Limb (tissue), 2 donors: Measurements from ENCODE around the gene GRID1.

ENCODE experiments used
- DNase-seq, 2 donors: peaks; one replicate each; pipeline ENCODE4 v3.0.0-alpha.2; 2016; ENCODE audit errors: extremely low spot score in 2 of 2

GRID1 gene

GRCh38 chr10:85608706-85609105, 757.9 kb downstream of the GRID1 start:
- DNase-seq, result peak in 1 of 2 donors; percentile 12

GRCh38 chr10:85607043-85607695, 759.4 kb downstream of the GRID1 start:
- peak in 1 of 2 donors; percentile 14 for DNase-seq

DNA sequence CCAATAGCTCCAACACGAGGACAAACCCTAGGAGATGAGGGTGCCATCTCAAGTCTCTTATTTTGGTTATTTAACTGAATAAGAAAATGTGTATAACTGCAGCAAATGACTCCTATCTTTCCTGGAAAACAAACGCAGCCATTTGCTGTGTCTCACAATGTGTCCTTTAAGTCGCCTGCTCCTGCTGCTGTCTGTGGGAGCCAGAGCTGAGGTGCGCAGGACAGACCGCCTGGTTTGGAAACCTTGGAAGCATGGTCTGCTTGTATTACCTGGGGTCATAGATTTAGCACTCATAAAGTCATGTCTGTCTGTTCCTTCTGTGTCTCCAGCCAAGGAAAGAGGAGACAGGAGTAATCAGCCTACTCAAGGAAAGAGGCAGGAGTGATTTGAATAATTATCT, 760.2 kb downstream of the GRID1 start:
- peak in 1 of 2 donors; percentile 6 for DNase-seq

DNA sequence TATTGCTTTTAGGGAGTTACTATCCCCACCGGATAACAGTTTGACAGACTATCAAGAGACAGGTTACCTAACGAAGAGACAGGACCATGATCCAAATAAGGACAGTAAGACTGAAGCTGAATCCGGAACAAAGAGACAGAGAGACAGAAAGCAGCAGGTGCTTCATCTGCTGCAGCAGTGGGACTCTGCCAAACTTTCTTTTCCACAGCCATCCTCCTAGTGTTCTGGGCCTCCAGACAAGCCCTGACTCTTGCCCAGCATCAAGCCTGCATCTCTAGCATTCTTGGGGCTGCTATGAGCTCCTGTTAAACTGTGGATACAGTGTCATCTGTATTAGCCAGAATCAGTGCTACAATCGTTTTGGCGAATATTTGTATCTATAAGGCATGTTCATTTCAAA, 761.7 kb downstream of the GRID1 start:
- peak; percentile 6 to 9 for DNase-seq

DNA sequence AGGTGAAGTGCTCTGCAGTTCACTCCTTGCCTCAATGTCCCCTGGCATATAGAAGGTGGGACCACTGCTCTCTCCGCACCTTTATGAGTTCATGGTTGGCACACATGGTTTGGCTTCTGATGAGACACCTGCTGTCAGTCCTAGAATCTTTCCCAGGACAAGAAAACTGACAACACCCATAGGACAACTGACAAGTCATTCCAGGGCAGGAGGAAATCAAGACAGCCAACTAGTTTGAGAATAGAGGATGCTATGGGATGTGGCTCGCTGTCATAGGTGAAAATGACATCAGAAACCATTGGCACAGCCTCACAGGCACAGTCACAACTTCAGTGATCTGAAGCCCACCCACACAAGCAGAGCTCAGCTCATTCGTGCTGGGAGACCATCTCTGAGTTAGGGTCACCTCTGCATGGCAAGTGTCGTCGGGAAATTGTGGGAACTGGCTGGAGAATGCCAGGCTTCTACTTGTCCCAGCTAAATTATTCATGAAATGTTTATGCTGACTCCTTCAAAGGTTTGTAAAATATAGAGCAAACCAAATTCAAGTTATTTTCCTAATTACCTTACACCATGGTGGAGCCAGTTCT, 762.4 kb downstream of the GRID1 start:
- peak in 1 of 2 donors; percentile 10 for DNase-seq

- peak in 1 of 2 donors; percentile 7 for DNase-seq
Measured at GRCh38 chr10:85603151-85603940, 763.2 kb downstream of the GRID1 start.

DNA sequence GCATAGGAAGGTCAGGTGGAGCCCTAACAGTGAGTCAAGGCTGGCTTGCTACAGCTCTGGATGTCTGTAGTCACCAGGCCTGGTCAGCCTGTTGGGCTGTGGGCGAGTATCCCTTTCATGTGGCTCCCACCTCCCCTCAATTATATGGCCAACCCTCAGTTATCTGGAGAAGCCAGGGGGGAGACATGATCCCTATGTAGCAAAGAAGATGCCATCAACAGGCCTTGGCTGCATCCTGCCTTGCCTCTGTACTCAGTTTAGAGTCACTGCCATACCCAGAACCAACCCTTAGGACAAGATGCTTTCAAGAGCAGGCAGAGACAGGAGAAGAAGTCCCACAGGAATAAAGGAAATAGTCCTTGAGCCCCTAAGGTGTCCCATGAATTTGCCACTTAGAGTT, 763.9 kb downstream of the GRID1 start:
- DNase-seq, result no peak

DNA sequence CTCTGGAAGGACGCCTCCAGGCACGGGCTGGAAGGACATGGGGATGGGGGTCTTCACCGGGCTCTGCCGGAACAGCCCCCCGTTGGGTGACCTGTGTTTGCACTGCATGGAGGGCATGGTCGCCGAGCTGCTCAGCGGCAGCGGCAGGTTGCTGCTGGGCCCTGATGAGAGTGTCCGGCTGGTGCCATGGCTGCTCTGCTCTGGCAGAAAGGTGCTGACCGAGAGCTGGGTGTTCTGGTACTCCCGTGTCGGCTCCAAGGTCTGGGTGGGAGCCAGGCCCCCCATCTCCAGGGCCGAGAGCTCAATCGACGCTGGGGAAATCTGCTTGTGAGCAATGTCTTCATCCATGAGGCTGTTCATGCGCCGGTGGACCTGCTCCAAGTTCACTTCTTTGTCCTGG, 764.3 kb downstream of the GRID1 start:
- no peak for DNase-seq

DNA sequence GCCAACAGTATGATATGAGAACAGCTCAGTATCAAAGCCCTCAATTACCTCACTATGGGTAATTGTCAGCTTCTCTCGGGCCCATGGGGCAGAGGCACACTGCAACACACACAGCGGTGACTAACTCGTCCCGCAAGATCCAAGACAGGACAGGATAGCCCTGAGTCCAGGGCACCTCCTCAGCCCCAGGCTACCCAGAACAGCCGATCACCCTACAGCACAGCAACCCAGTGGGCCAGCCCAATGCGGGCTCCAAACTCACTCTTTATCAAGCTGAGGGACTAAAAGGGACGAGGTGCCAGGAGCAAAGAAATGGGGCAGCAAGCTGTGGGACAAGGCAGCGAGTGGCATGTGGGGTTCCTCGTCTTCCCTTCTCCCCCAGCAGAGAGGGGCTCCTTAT, 765.1 kb downstream of the GRID1 start:
- DNase-seq, result peak in 1 of 2 donors; percentile 5

- no peak for DNase-seq
Measured at GRCh38 chr10:85600744-85601081, 765.9 kb downstream of the GRID1 start.

DNA sequence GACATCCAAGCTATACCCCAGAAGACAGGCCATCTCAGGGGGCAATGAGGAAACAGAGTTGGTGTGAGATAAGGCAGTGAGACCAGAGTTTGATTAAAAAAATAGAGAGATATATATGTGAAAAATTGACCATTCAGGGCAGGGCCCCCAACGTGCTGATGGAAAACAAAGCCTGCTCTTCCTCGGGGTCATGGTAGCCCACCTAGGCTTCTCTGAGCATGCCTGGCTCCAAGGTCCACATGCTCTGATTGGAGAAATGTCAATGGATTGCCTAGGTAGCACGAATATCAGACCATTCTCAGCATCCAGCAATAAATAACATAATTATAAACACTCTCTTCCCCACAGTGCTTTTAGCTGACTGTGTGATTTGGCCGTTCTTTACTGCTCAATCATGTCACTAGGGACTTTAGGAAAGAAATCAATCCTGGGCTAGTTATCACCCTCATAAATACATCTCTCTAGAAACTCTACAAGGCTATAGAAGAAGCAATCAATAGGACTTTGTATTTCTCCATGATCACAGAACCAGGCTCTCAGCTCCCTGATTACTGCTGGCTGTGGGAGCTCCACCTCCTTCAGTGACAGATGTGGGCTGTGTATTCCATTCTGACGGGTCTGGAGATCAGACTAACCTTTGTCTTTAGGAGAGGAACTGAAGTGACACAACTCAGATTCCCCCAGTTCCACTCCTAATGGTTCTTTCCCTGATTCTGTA, 766.4 kb downstream of the GRID1 start:
- no peak for DNase-seq

DNA sequence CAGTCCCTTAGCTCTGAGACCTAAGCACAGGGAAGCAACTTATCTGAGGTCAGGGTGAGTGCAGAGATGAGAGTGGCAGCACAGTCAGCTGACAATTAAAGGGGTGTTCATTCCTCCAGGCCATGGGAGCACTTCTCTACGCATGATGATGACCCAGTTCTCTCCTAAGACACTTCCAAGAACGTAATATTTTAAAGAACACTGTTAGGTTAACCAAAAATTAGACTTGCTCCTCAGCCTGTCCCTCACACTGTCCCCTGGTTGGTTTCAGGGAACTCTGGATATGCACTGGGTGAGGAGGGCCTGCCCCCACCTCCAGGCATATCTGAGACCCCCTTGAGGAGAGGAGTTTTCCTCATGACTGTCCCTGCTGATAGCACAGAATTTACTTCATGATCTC, 767.5 kb downstream of the GRID1 start:
- no peak for DNase-seq

DNA sequence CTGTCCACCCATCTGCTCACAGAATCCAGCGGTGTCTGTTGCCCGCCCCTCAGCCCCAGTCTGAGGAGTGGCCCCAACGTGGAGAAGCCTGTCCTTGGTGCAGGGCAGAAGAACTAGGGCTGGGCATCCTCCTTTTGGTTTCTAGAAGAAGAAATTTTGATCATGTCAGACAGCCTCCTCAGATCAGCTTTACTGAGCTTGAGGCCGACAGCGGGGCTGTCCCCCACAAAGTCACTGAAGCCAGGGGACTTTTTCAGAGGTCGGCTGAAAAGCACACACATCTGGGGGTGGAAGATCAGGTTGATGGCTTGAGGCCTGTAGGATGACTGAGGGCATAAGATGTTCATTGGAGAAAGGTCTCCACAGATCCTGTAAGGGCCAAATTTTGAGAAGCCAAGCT, 767.9 kb downstream of the GRID1 start:
- DNase-seq, result no peak

- no peak for DNase-seq
Measured at GRCh38 chr10:85597006-85597405, 769.6 kb downstream of the GRID1 start.

GRCh38 chr10:85596389-85596788, 770.2 kb downstream of the GRID1 start:
- DNase-seq, result no peak

GRCh38 chr10:85594239-85594638, 772.4 kb downstream of the GRID1 start:
- no peak for DNase-seq

GRCh38 chr10:85593226-85593772, 773.3 kb downstream of the GRID1 start:
- no peak for DNase-seq

DNA sequence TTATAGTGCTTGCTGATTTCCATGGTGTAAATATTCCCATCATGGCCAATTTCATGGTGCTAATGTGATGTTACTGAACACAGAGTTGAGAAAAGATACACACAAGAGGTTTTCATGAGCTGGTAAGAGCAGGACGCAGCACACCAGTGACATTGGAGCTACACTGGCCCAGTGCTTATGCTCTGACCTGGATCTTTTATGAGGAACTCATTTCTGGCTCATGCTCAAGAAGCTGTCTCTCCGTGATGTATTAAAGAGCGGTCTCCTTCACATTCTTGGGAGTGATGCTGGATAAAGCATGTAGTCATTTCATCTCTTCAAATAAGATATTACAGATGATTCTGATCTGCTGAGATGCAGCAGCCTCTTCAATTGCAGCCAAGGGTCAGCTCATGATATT, 785.2 kb downstream of the GRID1 start:
- no peak for DNase-seq

DNA sequence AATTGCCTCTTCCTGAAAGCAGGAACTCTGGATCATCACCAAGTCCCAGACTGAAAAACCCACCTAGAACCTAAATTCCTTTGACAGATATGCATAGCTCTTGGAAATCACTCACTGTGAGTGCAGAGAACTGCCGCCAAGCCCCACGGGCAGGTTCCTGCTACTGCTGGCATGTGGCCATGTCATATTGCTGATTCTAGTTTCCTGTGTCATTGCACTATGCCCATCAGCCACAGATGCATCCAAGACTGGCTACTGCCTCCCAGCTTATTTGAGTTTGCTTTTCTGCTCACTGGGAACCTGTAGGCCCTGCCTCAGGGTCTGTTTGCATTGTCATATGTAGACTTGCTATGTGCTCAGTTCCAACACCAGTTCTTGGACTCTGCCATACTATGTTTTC, 786.0 kb downstream of the GRID1 start:
- no peak for DNase-seq

DNA sequence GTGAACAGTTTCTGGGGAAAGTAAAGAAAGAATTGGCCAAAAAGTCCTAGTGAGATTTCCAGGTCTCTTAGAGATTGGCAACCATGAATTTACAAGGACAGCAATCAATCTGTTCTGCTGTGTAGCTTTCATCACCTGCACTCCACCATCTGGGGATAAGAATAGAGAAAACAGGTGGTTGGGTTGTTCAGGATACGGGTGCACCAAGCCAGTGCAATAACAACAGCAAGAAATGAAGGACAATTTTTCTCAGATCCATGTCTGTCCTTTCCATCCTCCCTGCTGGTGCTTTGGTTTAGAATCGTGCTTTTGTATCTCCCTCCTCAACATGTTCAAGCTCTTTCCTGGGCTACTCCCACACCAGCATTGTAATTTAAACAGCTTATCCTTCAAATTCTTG, 787.7 kb downstream of the GRID1 start:
- no peak for DNase-seq

DNA sequence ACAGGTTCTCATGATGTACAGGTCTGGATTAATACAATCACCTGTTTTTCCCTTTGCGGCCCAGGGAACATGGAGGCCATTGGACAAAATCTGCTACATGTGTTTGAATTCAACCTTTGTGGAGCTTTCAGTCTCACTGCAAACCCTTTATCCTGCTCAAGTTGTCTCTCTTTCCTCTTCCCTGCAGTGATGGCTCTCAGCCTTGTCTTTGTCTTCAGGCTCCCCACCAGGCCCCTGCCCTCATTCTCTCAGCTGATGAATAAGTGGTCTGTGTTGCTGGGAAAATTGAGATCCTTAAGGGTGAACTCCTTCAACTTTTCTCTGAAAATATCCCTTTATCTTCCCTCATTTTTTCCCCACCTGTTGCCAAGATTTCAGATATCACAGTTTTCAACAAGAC, 791.2 kb downstream of the GRID1 start:
- DNase-seq, result no peak

- no peak for DNase-seq
Measured at GRCh38 chr10:85570871-85571270, 795.7 kb downstream of the GRID1 start.
